Thoracic aorta (tissue), 2 donors: ENCODE results near the gene CDKAL1. TPM values are rescaled to one million over a fixed set of nuclear protein-coding genes. Genes with fewer than 3 reads are reported as not detected.
A peak's percentile ranks its signal among the peaks of the same experiment; 100 is the strongest.

ENCODE experiments used
- ATAC-seq: fragments of 150-250 bp; one replicate; pipeline ENCODE4 v1.8.0; 2017; ENCODE audit warnings: low read depth; ENCODE audit not compliant: insufficient number of reproducible peaks, low FRiP score
- DNase-seq: peaks from one replicate; pipeline ENCODE4 v3.0.0-alpha.2; 2020; ENCODE audit warnings: low spot score
- H3K27ac ChIP-seq, 2 donors: fragments of 200-600 bp; sonication (generic); 1 replicate in 1 of 2; 2 replicates in 1 of 2; pipeline ENCODE4 v1.5.1; 2016; ENCODE audit warnings: mild to moderate bottlenecking in 2 of 2, moderate library complexity in 2 of 2
- H3K27me3 ChIP-seq: fragments of 200-600 bp; sonication (generic); replicated peaks from 2 replicates; pipeline ENCODE4 v1.6.0; 2016; ENCODE audit warnings: mild to moderate bottlenecking; ENCODE audit not compliant: insufficient read depth
- H3K36me3 ChIP-seq: fragments of 200-600 bp; sonication (generic); one replicate; pipeline ENCODE4 v1.5.1; 2016
- H3K4me1 ChIP-seq, 2 donors: fragments of 200-600 bp; sonication (generic); 1 replicate in 1 of 2; 2 replicates in 1 of 2; pipeline versions ENCODE4 v1.5.1 to v1.6.0; 2016; ENCODE audit warnings: low read depth in 2 of 2, mild to moderate bottlenecking in 1 of 2; ENCODE audit not compliant: control insufficient read depth in 1 of 2
- H3K4me3 ChIP-seq: fragments of 200-600 bp; sonication (generic); 2 replicates; pipeline ENCODE4 v1.5.1; 2016; ENCODE audit warnings: mild to moderate bottlenecking
- H3K9me3 ChIP-seq: fragments of 200-600 bp; sonication (generic); 2 replicates; pipeline ENCODE4 v1.5.1; 2016
- total RNA-seq, 2 donors: library from RNA; depleted of rRNA; stranded (reverse); fragments of >200 nt; gene quantifications; one replicate each; pipeline versions ENCODE4 v1.1.0 to v1.2.3, GENCODE V29; 2016
- TF ChIP-seq, protein P1 (sequence below): fragments of 200-600 bp; sonication (generic); IDR thresholded peaks from one replicate; pipeline ENCODE4 v1.5.1; 2019; ENCODE audit warnings: antibody characterized with exemption

CDKAL1 gene
- total RNA-seq, 2 donors from 2014 or later: 8.5 to 14.6 TPM

DNA sequence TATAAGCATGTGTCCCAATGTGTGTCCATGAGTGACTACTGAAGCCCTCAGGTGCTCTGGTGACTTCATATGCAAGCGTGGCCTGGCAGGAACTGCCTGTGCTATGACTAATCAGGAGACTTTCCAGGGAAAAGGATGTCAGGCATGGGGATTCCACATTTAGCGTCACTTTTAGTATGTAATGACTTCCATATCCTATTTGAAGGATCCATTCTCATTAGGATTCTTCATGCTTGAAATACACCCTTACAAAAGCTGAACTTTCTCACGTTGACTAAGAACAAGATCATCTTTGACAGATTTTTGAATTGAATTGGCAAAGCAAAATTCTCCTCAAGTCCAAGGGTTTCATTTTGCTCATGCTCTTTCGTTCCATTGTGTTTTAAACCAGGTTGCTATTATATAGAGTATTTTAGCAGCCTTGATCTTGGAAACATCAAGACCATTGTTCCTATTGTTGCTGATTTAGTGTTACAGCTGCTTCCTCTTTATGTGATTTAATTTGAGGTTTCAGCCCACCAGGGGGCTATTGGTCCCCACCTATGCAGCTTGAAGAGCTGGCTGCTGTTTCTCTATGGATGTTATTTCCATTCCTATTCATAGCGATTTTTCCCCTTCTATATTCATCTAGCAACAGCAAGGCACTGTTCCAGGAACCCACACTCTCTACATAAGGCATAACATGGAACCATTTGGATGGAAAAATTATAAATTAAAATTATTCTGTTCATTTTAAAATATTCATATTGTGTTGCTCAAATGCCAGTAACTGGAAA lies 418.6 kb downstream of the CDKAL1 start:
- H3K27me3 ChIP-seq: no peaks in the 10 kb centered on the region
- DNase-seq (no peak), ATAC-seq (peak; percentile 55)
- H3K4me3 ChIP-seq: no peak overlapping the region
- H3K9me3 ChIP-seq: no peaks in the 10 kb centered on the region
- H3K36me3 ChIP-seq: no peaks in the 10 kb centered on the region
- H3K4me1 ChIP-seq: peaks cover 5 to 15% of the 10 kb centered on the region in 2 donors
- no peak overlapping the region for H3K27ac ChIP-seq
- TF ChIP-seq, protein P1, sequence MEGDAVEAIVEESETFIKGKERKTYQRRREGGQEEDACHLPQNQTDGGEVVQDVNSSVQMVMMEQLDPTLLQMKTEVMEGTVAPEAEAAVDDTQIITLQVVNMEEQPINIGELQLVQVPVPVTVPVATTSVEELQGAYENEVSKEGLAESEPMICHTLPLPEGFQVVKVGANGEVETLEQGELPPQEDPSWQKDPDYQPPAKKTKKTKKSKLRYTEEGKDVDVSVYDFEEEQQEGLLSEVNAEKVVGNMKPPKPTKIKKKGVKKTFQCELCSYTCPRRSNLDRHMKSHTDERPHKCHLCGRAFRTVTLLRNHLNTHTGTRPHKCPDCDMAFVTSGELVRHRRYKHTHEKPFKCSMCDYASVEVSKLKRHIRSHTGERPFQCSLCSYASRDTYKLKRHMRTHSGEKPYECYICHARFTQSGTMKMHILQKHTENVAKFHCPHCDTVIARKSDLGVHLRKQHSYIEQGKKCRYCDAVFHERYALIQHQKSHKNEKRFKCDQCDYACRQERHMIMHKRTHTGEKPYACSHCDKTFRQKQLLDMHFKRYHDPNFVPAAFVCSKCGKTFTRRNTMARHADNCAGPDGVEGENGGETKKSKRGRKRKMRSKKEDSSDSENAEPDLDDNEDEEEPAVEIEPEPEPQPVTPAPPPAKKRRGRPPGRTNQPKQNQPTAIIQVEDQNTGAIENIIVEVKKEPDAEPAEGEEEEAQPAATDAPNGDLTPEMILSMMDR: no peak

DNA sequence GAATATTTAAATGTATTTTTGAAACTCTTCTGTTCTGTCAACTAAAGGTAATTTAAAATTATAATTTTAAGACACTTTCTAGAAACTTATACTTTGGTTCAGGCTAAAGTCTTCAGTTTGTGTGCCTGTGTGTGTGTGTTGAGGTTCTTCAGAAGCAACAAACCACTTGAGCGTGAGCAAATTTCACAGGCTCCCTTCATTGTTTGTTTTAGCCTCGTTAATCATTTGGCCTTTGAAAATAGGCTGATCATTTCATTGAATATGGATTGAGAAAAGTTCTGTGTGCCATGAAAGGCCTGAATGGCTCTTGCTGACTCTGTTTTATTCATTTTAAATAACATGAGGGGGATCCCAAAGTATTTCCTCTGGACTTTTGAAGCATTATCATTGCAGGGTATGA lies 420.1 kb downstream of the CDKAL1 start:
- peaks cover 5 to 15% of the 10 kb centered on the region in 2 donors for H3K4me1 ChIP-seq
- H3K9me3 ChIP-seq: no peaks in the 10 kb centered on the region
- no peaks in the 10 kb centered on the region for H3K36me3 ChIP-seq
- H3K27ac ChIP-seq: no peak overlapping the region
- no peaks in the 10 kb centered on the region for H3K27me3 ChIP-seq
- ATAC-seq (no peak), DNase-seq (no peak)
- TF ChIP-seq, protein P1: no peak
- H3K4me3 ChIP-seq: no peak overlapping the region

DNA sequence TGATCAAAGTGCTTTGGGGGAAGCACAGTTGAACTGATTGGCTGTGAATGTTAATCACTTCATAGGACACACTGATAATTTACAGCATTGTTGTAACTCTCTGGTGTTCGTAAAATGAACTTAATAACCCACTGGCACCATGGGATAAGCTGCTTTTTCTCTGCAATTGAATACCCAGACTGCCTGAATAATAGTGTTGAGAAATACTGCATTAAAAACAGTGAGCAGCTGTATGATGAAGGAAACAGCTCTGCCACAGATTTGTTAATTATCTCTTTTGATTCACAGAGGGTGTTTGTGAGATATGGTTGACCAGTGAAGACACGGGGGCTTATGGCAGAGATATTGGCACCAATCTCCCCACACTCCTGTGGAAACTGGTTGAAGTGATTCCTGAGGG lies 420.9 kb downstream of the CDKAL1 start:
- no peak for DNase-seq
- ATAC-seq: no peak
- H3K27ac ChIP-seq: no peak overlapping the region
- H3K27me3 ChIP-seq: no peaks in the 10 kb centered on the region
- no peaks in the 10 kb centered on the region for H3K9me3 ChIP-seq
- no peak overlapping the region for H3K4me3 ChIP-seq
- TF ChIP-seq, protein P1: no peak
- peaks cover 5 to 15% of the 10 kb centered on the region in 2 donors for H3K4me1 ChIP-seq
- no peaks in the 10 kb centered on the region for H3K36me3 ChIP-seq

DNA sequence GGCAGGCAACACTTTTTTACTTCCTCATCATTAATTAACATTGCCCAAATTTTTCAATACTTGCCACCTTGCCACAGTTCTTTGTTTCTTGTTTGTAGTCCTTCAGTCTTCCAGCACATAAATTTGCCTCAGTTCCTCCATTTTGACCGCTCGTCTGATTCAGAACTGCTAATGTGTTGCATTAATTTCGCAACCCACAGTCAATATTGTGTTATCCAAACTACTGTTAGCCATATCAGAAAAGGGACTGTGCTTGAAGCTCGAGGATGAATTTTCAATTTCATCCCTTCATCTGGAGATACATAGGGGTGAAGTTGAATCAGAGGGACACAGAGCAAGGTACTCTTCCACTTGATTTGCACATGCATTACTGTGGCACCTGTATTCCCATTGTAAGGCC lies 421.5 kb downstream of the CDKAL1 start:
- no peak for DNase-seq
- Histone ChIP-seq H3K27ac (no peak overlapping the region), H3K27me3 (no peaks in the 10 kb centered on the region), H3K4me3 (no peak overlapping the region), H3K36me3 (no peaks in the 10 kb centered on the region), H3K4me1 (peaks cover 5 to 15% of the 10 kb centered on the region in 2 donors), H3K9me3 (no peaks in the 10 kb centered on the region)
- no peak for ATAC-seq
- TF ChIP-seq, protein P1: no peak

DNA sequence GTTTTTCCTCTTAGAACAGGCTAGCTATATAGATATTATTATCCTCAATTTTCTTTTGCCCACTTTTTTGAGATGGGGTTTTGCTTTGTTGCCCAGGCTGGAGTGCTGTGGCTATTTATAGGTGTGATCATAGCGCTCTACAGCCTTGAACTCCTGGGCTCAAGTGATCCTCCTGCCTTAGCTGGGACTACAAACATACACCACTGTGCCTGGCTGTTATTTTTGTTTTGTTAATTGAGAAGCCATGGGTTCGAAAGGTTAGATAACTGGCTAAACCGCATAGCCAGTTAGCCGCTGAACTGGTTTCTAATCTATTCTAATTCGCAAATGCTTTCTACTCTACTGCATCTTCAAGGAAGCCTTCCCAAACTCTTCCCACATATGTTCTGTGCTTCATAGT lies 425.8 kb downstream of the CDKAL1 start:
- H3K4me1 ChIP-seq: no peaks in the 10 kb centered on the region
- H3K9me3 ChIP-seq: no peaks in the 10 kb centered on the region
- H3K36me3 ChIP-seq: no peaks in the 10 kb centered on the region
- H3K4me3 ChIP-seq: no peak overlapping the region
- no peak for DNase-seq
- no peak overlapping the region for H3K27ac ChIP-seq
- TF ChIP-seq, protein P1: no peak
- no peak for ATAC-seq
- no peaks in the 10 kb centered on the region for H3K27me3 ChIP-seq
